Stimulated activated CD4-positive, alpha-beta T cell treated with anti-CD3 and anti-CD28 coated beads, Interleukin-15, amount 100 ng/mL, for 24 hours (primary cell): Measurements from ENCODE around the gene SDF2L1.
"Not testable (repeated sequence)": the region's sequence is repeated elsewhere in the genome, so short reads cannot be mapped to it uniquely, and the experiment has no call there.

Experiments
- DNase-seq: peaks from one replicate; pipeline ENCODE4 v3.0.0-alpha.2; 2020

Gene SDF2L1

GRCh38 chr22:21637450-21637849 lies 4.7 kb upstream of the SDF2L1 start:
- not testable (repeated sequence) for DNase-seq

GRCh38 chr22:21639359-21639758 lies 2.7 kb upstream of the SDF2L1 start:
- no peak for DNase-seq

GRCh38 chr22:21640810-21641209 lies 1.3 kb upstream of the SDF2L1 start:
- no peak for DNase-seq

- DNase-seq = no peak
These were observed 699 bp upstream of the SDF2L1 start for GRCh38 chr22:21641417-21641788.

GRCh38 chr22:21642584-21643448 lies 714 bp downstream of the SDF2L1 start:
- peak; percentile 82 for DNase-seq

GRCh38 chr22:21643533-21644357 lies 1.6 kb downstream of the SDF2L1 start:
- DNase-seq = peak; percentile 26

- not testable (repeated sequence) for DNase-seq
These were observed 3.4 kb downstream of the SDF2L1 start for GRCh38 chr22:21645513-21645912.

GRCh38 chr22:21646608-21647590 lies 4.8 kb downstream of the SDF2L1 start:
- DNase-seq = peak; percentile 83

GRCh38 chr22:21650280-21650679 lies 8.2 kb downstream of the SDF2L1 start:
- no peak for DNase-seq

- no peak for DNase-seq
These were observed 8.9 kb downstream of the SDF2L1 start for GRCh38 chr22:21650823-21651520.

GRCh38 chr22:21651521-21652009 lies 9.5 kb downstream of the SDF2L1 start:
- no peak for DNase-seq

GRCh38 chr22:21652010-21652546 lies 10.0 kb downstream of the SDF2L1 start:
- peak; percentile 94 for DNase-seq

GRCh38 chr22:21652547-21653545 lies 10.7 kb downstream of the SDF2L1 start:
- no peak for DNase-seq

- no peak for DNase-seq
These were observed 14.9 kb downstream of the SDF2L1 start for GRCh38 chr22:21657020-21657359.

- peak; percentile 90 for DNase-seq
These were observed 15.4 kb downstream of the SDF2L1 start for GRCh38 chr22:21657360-21658032.

GRCh38 chr22:21659864-21660525 lies 17.9 kb downstream of the SDF2L1 start:
- DNase-seq = no peak

- DNase-seq = no peak
These were observed 18.8 kb downstream of the SDF2L1 start for GRCh38 chr22:21660904-21661303.

GRCh38 chr22:21661991-21662390 lies 19.9 kb downstream of the SDF2L1 start:
- no peak for DNase-seq

GRCh38 chr22:21663738-21664137 lies 21.6 kb downstream of the SDF2L1 start:
- DNase-seq = no peak
